ENCODE data around the gene SELENBP1. TPM values are rescaled to one million over a fixed set of nuclear protein-coding genes. Genes with fewer than 3 reads are reported as not detected.

The SELENBP1 gene
- total and polyA plus RNA-seq, 2 of the 13 experiments (the other 11 are each of a cell fraction or from before 2014, with no cell fraction given), result 27.8 to 29.0 TPM

DNA sequence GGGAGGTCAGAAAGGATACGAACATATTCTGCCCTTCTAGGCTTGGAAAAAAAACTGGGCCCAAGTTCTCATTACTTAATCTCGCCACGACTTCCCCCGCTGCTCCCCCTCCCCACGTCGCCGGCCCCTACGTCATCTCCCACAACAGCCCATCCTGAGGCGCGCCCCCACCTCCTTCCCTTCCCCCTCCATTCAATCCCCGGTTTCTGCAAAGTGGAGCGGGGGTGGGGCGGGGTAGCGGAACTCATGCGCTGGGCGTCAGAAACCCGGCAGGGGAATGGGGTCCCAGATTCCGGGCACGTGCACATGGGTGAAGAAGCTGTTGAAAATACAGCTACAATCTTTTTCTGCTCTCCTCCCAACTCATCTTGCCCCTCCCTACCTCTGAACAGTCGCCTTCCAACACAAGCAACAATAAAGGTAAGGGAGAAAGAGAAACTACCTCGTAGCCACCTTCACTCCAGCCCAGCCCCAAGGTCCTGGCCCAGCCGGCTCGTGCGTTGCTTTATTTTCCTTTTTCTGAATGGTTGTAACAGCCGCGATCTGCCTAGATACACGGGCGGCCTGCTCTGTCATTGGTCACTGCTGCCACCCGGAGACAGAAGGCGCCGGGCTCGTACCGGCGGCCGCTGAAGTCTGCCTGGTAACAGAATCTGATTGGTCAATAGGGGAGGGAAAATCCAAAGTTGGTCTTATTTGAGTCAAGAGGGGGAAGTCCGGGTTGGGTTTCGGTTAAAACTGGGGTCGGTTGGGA lies 25.6 kb downstream of the SELENBP1 start, which contains the start of gene RFX5 (continued):
- TF ChIP-seq, protein P1, sequence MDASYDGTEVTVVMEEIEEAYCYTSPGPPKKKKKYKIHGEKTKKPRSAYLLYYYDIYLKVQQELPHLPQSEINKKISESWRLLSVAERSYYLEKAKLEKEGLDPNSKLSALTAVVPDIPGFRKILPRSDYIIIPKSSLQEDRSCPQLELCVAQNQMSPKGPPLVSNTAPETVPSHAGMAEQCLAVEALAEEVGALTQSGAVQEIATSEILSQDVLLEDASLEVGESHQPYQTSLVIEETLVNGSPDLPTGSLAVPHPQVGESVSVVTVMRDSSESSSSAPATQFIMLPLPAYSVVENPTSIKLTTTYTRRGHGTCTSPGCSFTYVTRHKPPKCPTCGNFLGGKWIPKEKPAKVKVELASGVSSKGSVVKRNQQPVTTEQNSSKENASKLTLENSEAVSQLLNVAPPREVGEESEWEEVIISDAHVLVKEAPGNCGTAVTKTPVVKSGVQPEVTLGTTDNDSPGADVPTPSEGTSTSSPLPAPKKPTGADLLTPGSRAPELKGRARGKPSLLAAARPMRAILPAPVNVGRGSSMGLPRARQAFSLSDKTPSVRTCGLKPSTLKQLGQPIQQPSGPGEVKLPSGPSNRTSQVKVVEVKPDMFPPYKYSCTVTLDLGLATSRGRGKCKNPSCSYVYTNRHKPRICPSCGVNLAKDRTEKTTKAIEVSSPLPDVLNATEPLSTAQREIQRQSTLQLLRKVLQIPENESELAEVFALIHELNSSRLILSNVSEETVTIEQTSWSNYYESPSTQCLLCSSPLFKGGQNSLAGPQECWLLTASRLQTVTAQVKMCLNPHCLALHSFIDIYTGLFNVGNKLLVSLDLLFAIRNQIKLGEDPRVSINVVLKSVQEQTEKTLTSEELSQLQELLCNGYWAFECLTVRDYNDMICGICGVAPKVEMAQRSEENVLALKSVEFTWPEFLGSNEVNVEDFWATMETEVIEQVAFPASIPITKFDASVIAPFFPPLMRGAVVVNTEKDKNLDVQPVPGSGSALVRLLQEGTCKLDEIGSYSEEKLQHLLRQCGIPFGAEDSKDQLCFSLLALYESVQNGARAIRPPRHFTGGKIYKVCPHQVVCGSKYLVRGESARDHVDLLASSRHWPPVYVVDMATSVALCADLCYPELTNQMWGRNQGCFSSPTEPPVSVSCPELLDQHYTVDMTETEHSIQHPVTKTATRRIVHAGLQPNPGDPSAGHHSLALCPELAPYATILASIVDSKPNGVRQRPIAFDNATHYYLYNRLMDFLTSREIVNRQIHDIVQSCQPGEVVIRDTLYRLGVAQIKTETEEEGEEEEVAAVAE (CRISPR knock-in tag; IDR thresholded peaks at IDR 0.05; ENCODE audit: borderline replicate concordance), result no peak
- TF ChIP-seq NR2F1 (CRISPR knock-in tag; IDR thresholded peaks at IDR 0.05) (no peak), ZNF296 (CRISPR knock-in tag; conservative IDR thresholded peaks at IDR 0.05) (no peak), NFATC3 (CRISPR knock-in tag; IDR thresholded peaks at IDR 0.05) (no peak), TRIM24 (CRISPR knock-in tag; IDR thresholded peaks at IDR 0.05) (no peak), MAFF (IDR thresholded peaks at IDR 0.05; ENCODE audit: low read depth, low read length) (no peak), RBAK (CRISPR knock-in tag; IDR thresholded peaks at IDR 0.05) (no peak), XRCC5 (optimal IDR thresholded peaks at IDR 0.05; ENCODE audit: low read length) (peak; percentile 16), YY1 (IDR thresholded peaks at IDR 0.05; ENCODE audit: insufficient read depth, insufficient replicate concordance, low read depth, low read length) (no peak), ZNF678 (CRISPR knock-in tag; IDR thresholded peaks at IDR 0.05) (no peak), NFYC (CRISPR knock-in tag; IDR thresholded peaks at IDR 0.05) (peak; percentile 89), AKAP8 (CRISPR knock-in tag; IDR thresholded peaks at IDR 0.05) (no peak), ZNF546 (CRISPR knock-in tag; conservative IDR thresholded peaks at IDR 0.05) (no peak), ARHGAP35 (CRISPR knock-in tag; IDR thresholded peaks at IDR 0.05; ENCODE audit: borderline replicate concordance) (no peak), ZNF577 (CRISPR knock-in tag; IDR thresholded peaks at IDR 0.05; ENCODE audit: borderline replicate concordance, low read depth) (no peak)
- TF ChIP-seq, protein P2, sequence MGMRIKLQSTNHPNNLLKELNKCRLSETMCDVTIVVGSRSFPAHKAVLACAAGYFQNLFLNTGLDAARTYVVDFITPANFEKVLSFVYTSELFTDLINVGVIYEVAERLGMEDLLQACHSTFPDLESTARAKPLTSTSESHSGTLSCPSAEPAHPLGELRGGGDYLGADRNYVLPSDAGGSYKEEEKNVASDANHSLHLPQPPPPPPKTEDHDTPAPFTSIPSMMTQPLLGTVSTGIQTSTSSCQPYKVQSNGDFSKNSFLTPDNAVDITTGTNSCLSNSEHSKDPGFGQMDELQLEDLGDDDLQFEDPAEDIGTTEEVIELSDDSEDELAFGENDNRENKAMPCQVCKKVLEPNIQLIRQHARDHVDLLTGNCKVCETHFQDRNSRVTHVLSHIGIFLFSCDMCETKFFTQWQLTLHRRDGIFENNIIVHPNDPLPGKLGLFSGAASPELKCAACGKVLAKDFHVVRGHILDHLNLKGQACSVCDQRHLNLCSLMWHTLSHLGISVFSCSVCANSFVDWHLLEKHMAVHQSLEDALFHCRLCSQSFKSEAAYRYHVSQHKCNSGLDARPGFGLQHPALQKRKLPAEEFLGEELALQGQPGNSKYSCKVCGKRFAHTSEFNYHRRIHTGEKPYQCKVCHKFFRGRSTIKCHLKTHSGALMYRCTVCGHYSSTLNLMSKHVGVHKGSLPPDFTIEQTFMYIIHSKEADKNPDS (CRISPR knock-in tag; IDR thresholded peaks at IDR 0.05), result no peak
- TF ChIP-seq, protein P3, sequence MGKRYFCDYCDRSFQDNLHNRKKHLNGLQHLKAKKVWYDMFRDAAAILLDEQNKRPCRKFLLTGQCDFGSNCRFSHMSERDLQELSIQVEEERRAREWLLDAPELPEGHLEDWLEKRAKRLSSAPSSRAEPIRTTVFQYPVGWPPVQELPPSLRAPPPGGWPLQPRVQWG (CRISPR knock-in tag; IDR thresholded peaks at IDR 0.05; ENCODE audit: borderline replicate concordance, low read depth), result no peak
- TF ChIP-seq, protein P4, sequence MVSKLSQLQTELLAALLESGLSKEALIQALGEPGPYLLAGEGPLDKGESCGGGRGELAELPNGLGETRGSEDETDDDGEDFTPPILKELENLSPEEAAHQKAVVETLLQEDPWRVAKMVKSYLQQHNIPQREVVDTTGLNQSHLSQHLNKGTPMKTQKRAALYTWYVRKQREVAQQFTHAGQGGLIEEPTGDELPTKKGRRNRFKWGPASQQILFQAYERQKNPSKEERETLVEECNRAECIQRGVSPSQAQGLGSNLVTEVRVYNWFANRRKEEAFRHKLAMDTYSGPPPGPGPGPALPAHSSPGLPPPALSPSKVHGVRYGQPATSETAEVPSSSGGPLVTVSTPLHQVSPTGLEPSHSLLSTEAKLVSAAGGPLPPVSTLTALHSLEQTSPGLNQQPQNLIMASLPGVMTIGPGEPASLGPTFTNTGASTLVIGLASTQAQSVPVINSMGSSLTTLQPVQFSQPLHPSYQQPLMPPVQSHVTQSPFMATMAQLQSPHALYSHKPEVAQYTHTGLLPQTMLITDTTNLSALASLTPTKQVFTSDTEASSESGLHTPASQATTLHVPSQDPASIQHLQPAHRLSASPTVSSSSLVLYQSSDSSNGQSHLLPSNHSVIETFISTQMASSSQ (IDR thresholded peaks at IDR 0.05; ENCODE audit: low read depth), result no peak
- TF ChIP-seq, protein P4 (CRISPR knock-in tag; IDR thresholded peaks at IDR 0.05; ENCODE audit: borderline replicate concordance), result no peak
